Left kidney (tissue), 2 donors: ENCODE measurements around the gene KLF7. TPM values are rescaled to one million over a fixed set of nuclear protein-coding genes. Genes with fewer than 3 reads are reported as not detected.

Experiments used
- DNase-seq: peaks from one replicate; pipeline ENCODE4 v3.0.0-alpha.2; 2013
- polyA plus RNA-seq: library from polyadenylated mRNA; unstranded; fragments of 120-200 nt; gene quantifications from one replicate; pipeline ENCODE4 v1.2.1, GENCODE V29; 2013; ENCODE audit not compliant: insufficient read length

KLF7 gene
- polyA plus RNA-seq, 1 donor: 25.7 TPM

DNA sequence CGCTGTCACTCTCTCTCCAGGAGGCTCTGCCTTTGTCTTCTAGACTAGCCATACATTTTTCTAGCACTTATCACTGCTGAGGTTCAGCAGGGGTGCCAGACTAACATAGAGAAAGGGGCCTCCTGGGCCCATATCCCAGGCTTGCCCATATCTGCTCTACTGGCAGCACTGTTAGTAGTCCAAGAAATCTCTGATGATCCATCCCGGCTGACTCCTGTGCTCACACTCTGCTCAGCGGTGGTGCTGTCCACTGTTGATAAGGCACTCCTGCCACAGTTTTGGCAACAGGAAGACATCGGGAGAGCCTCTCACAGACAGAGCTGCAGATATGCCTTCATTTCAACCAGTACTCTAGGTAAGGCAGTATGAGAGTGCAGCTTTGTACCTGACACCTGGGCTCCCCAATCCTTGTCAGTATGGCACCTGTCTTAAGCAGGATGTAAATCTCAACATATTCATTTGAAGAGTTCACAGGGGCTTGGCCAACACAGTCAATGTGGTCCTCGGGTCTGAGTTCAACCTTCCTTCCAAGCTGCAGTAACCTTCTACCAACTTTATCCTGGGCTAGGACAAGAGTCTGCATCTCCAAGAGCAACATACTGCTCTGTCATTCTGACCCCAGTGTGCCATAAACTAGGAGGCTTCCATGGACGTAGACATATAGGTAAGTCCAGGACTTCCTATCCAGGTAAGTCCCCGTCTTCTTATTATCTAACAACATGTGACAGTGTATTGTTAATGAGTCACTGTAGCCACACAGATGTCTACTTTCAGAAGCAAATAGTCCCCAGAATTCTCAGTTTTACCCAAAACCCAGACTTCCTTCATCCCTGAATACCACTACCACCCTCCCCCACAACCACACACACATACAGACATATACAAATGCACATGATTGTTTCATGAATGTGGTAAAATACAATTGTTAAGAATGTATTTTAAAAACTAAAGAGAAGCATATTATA, 16.2 kb downstream of the KLF7 start:
- no peak for DNase-seq

DNA sequence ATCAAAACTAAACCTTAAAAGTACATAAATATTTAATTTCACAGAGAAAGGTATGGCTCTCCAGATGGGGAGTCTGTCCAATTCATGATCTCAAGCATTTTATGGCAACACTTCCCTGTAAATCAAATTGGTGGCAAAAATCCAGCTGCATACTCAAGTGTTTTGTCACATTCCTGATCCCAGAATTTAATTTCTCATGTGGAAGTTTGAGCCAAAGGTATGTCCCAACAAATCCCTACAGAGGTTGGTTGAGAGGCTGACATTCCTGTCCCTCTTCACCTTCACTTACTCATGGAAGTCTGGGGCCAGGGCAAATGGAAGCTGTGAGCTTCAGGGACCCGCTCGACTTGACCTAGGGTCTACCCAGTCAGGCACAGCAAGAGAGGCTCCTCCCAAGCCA, 17.7 kb downstream of the KLF7 start:
- DNase-seq: no peak

DNA sequence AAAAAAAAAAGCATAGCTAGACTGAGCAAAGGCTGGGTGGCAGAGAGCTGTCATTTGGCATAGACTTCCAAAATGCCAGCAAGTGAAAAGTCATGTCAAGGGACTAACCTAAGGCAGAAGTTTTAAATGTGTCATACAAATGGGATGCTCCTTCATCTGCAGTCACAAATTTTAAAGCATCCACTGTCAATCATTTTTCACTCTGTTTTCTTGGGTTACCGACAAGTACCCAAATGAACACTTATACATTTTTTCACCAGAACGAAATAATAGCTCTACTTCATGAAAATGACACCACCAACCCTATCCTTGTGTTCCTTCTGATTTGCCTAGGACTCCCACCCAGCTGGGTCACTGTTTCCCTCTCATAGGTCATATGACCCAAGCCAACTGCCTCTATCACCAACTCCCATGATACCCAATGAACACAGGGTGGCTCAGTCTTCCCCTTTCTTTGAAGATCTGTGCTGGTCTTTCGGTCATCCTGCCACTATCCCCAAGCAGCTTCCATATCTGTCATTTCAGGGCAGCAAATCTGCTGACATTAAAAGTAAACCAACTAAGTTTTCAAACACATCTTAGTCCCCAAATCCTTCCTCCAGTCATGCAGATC, 21.5 kb downstream of the KLF7 start:
- DNase-seq: no peak

DNA sequence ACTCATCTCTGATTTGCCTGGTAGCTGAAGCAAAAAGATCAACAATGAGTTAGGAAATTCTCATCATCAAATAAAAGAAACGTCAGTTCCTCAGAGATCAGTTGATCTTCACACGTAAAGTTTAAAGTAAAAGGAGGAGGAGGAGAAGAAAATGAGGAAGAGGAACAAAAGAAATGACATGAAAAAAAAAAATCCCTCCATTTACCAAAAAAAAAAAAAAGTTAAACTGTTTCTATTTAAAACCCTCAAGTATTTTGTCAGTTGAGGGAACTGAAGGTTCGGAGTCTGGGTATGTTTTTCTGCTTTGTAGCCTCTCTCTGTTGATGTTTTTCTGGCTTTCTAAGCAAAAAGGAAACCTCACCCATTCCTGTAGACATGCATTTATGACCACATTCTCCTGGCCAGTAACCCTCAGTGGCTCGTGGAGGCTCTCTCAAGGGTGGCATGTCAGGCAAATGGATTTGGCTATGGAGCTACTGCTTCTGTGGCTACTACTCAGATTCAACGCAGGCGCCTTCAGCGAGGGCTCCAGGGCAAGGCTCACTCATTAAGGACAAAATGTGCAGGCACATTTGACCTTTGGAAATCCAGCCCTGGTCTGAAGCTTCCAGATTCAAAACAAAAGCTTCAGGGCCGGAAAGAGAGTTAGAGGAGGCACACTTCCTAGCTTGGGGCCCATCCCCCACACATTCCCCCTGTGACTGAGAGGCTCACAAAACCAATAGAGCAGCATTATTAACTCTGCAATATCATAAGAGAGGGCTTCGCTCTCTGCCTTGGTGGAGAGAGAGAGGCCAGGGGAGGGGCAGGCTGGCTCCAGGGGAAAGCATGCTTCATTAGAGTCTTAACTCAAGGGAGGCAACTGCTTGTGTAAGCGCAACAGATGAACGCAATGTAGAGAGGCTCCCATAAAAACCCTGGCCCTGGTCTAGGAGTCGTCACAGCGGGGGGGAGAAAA, 22.3 kb downstream of the KLF7 start:
- DNase-seq: peak; percentile 76

DNA sequence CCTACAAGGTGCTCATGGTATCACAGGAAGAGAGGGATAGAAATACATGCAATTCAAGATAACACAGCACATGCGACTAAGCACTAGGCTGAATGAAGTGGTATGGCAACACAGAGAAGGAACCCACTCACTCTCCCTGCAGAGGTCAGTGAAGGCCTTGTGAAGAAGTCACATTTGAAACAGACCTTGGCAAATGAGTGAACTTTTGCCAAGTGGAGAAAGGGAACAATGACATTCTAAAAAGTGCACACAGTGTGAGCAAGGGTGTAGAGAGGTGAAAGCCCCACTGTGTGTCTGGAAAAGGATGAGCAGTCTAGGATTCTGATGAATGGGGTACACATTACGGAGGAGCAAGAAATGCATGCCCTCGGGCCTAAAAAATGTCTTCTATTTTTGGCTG, 23.3 kb downstream of the KLF7 start:
- no peak for DNase-seq

DNA sequence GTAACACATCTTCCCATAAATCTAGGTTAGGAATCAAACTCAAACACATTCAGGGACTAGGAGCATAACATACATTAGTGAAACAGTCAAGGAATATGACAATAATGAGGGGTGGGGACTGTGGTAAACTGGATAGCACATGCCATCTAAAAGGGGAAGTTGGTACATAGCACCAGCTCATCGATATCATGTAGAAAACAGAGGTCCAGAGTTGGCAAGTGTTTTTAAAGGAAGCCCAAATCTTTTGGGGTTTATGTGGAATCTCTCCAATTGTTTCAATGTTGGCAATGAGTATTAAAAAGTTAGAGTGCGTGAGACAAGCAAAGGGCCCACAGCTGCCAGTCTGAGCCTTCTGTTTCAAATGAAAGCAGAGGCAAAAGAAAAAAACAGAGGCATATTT, 24.4 kb downstream of the KLF7 start:
- no peak for DNase-seq

DNA sequence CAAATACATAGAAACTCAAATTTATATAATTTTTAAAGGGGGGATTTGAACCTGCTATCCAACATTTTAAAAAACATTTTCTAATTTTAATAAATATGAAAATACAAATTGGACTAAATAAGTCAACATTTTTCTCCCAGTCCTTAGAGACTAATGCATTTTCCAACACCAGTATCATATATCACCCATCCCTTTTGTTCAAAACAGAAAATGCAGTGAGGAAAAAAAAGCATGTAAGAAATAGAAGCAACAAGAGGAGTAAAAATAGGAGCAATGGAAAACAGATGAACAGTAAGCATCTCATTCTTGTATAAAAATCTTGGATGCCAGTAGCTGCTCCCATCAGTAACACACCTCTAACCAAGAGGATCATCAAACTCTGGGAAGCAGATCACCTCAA, 25.5 kb downstream of the KLF7 start:
- DNase-seq: no peak

DNA sequence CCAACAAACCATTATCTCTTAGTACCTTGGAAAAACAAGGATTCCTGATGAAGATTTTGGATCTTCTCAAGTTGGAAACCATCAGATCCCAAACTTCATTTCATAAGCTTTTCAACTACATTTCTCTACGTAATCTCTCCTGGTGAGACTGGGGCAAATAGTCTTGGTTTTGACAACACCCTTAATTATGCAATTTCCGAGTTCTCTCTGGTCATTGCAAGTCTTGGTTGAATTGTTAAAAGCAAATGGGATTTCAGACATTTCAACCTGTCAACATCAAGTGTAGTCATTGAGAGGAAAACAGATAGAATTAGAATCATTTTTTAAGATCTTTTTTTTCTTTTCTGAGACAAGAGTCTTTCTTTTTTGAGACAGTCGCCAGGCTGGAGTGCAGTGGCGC, 26.2 kb downstream of the KLF7 start:
- DNase-seq: no peak

DNA sequence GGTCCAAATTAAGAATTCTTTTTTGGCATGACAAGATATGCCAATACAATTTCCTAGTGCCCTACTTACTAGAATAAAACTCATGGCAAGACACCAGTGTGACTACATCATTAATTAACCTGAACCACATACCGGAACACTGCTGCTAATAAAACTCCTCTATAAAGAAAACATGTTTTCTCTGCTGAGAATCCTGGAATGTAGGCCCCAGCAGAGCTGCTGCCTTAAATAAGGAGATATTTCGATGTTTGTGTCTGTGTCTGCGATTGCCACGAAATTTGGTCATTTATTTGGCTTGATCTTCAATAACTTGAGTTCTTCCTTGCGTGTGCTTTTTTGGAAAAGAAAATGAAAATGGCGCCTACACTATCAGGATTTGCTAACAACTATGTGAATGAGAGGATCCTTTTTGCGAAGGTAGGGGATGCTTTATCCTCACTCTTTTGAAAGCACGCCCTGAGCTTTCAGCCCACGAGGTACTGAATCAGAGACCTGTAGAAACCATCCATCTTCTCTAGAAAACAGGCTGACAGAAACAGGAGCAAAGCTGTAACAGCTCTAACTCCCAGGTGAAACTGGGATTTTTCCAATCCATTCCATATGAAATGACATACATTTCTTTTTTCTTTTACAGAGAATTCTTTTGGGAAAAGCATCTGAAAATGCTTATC, 27.0 kb downstream of the KLF7 start:
- DNase-seq: no peak

DNA sequence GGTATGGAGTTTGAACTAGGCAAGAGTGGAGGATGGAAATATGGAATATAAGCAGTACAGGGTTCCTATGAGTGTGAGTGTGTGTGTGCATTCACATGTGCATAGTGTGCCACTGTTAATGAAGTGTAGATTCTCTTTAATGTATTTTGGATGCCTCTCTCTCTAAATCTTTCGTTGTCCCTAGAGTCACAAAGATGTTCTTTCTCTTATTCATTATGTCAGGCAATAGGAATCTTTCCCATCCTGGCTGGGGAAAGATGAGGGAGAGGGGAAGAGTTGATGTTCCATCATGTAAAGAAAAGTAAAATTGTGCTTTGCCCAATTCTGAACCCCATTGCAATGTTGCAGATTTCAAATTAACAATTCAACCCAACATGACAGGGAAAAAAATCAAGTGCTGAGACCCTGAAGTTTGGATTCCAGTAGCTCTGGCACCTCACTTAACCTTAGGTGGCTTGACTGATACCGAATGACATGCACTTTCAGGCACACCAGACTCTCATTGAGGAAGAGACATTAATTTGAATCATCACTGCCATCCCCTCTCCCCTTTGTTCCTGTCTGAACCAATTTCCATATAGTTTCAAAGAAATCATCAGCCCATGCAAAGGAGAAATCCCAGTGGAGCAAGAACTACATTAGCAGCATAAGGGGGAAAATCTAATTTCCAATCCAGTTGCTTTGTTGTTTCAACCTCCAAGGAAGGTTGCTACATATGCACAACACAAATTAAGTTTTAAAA, 28.0 kb downstream of the KLF7 start:
- no peak for DNase-seq

DNA sequence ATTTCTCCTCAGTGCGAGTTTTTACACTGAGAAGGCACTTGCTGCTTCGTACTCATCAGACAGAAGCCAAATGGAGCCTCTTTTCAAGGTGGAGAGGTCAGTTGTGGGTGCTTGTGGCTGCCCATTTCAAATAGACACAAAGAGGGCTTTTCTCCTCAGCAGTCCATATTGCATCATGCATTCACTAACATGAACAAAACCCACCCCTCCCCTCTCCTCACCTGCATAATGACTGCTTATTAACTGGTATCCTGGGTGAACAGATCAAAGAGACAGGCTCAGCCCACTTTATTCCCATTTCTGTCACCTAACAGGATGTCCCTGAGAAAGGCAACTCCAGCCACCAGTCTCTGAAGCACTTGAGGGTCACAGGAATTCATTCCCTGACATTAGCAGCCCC, 28.9 kb downstream of the KLF7 start:
- no peak for DNase-seq

DNA sequence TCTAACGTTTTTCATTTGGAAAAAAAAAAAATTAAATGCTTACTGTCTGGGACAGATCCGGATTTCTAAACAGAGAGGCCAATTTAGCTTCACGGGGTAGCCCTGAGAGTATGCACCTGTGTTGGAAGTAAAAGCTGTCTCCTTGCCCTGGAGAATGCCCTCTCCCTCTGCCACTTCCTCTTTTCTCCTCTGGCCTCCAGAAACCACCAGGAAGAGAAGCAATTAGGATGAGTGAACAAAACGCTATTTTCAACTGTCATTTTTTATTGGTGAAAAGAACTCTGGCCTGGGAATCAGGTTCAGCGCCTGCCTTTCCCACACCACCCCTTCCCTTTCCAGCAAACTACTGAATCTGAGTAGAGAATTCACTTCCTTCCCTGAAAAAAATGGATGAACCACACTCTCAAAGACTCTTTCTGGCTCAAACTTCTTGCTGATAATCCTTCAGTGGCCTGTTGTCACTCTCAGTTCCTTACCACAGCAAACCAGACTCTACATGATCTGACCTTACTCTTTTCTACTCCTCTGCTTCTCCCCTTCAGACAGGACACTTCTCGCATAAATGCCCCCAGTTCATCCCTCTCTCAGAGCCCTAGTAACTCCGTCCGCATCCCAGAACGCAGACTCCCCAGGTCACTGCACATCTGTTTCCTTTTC, 29.8 kb downstream of the KLF7 start:
- DNase-seq: no peak

DNA sequence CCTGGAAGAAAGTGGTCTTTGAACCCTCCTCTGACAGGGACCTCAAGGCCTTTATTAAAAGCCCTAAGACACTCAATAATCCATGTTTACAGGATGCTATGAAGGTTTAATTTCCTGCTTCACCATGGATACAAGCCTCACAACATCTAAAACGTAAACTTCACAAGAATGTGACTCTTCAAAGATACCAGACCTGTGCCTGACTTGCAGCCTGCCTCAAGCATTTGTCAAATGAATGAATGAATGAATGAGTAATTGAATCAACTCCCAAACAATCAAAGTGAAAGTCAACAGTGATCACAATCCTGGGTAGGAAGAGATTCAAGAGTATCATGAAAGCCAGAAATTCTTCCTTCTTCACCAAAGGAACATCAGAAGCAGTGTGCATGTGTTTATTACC, 30.4 kb downstream of the KLF7 start:
- DNase-seq: no peak

DNA sequence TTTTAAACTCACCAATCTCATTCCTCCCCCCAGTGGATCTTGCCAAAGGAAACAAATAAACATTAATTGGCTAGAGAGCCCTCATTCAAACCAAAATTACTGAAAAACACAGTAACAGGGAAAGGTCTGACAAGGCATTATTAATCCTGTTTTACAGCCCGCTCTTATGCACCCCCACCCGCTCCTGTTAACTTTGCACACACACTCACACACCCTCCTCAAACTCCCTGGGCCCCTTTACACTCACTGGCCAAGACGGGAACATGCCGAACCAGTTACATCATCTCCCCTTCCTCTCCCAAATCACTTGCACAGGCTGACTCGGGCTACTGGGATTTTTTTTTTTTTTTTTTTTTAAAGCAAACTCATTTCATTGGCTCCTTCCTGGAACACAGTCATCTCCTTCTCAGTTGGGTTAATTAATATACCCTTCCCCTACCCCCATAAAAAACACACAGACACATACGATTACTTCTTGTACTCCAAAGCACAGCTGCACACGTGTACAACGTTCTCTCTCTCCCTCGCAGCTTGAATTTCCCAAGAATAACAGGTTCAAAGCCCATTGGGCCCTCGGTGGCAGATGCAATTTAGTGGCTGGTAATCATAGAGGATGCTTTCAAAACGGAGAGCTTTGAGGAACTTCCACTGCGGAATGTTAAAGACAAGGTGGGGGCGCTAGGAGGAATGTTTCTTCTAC, 31.8 kb downstream of the KLF7 start:
- peak; percentile 84 for DNase-seq

DNA sequence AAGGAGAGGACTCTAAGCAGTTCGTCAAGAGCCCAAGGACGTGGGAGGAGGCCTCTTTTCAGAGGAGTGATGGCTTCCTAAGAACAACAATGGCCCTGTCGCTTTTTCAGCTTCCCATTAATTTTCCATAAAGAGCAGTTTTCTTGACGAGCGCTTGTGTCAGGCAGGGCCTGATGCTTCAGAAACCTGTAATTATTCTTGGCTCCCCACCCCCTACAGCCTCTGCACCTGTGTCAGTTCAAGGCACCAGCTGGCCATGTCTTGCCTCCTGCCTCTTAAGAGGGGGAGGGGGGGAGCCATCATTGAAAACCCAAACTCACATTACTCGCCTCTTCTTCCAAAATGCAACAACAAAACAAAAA, 32.3 kb downstream of the KLF7 start:
- no peak for DNase-seq

DNA sequence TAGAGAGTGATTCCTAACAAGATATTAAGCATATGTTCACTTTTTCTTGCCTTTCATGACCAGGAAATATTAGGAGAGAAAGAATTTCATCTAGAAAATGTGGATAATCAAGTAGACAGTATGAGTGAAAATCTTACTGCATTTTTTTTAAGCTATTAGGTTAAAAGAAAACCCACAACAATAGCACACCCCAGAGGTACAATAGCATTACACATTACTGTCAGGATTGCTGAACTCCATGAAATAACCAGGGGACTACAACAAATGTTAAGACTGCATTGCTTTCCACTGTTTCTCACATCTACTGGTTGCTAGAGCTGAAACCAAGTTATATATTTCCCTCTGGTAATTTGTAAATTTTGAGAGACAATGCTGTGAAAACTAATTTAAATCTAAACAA, 33.7 kb downstream of the KLF7 start:
- DNase-seq: no peak

DNA sequence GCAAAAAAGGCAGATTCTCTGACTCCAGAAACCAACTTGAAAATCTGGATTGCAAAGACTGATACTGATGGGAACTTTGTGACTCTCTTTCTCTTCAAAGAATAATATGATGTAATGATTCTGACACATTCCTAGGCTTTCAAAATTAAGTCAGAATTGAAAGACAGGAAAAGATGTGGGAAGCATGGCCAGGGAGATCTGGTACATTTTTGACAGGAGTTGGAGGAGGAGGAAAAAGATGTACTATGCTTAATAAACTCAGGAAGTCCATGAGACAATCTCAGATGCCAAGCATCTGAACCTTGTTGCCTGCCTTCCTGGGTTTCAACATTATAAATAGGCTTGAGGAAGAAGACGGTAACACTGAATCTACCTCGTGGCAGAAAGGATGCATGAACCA, 34.2 kb downstream of the KLF7 start:
- no peak for DNase-seq

DNA sequence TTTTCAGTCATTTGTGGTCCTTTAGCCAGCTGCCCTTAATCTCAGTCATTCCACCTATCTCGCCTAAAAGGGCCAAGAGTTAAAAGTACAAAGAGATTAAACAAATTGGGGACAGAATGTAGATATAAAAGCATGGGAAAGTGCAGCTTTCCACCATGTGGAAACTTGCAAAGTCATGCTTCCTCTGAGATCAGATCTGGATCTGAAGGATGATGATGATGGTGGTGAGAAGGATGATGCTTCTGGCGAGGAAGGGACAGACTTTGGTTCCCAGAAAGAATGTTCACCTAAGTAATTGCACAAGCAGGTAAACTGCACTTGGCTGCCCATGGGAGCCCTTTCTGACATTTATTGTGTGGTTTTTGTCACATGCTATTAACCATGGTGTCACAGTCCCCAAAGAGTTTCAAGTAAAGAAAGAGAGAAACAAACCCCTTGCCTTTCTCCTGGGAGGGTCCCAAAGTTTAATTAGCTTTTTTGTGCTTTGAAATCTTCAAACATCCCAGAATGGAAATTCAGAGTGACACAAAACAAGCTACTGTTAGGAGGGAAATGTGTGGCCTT, 34.7 kb downstream of the KLF7 start:
- DNase-seq: no peak

DNA sequence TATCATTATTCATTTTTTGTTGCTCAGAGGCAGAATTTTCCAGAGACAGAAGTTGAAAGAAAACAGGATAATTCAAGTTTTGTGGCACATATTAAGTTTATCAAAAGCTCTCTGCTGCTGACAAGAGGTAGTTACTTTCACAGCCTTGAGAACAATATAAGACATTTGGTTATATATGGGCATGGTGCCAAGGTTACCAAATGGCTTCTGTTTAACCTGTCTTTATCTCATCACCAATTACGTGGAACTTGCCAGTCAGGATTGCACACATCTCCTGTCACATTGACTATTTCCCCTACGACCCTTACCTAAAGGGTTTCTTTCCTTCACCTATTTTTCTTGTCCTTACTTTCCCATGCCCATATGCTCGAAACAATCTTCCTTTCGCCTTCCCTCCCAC, 35.9 kb downstream of the KLF7 start:
- no peak for DNase-seq

DNA sequence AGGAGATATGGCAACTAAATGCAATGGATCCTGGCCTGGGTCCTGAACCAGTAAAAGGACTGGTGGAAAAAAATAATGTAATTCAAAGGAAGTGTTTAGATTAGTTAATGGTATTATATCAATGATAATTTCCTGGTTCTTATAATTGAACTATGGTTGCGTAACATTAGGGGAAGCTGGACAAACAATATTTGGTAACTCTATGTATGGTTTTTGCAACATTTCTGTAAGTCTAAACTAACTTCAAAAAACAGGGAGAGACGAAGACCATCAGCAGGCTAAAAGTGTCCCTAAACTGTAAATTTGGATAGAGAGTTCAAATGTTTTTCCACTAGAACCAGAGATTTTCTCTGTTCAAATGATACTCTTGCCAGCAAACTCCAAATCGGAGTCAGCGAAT, 36.9 kb downstream of the KLF7 start:
- DNase-seq: no peak
